Renal cortex interstitium (tissue), 15 donors: ENCODE data around the gene EPB42. TPM values are rescaled to one million over a fixed set of nuclear protein-coding genes. Genes with fewer than 3 reads are reported as not detected.
A peak's percentile ranks its signal among the peaks of the same experiment; 100 is the strongest.

Experiments
- DNase-seq, 11 donors: peaks; one replicate each; pipeline ENCODE4 v3.0.0-alpha.2; 2013; ENCODE audit warnings: low read depth in 9 of 11, low spot score in 4 of 11; ENCODE audit errors: extremely low read depth in 1 of 11
- long read RNA-seq, 16 experiments: transcript quantifications; one replicate each; lab custom pipeline, GENCODE V29; 2026
- polyA plus RNA-seq, 3 donors: library from polyadenylated mRNA; unstranded; fragments of 120-200 nt; gene quantifications; one replicate each; pipeline ENCODE4 v1.2.1, GENCODE V29; 2013; ENCODE audit not compliant: insufficient read length in 3 of 3

Gene EPB42
- polyA plus RNA-seq, result 1 to 10 TPM; 1.1 to 2.6 (median 1.2) TPM
- long read RNA-seq, donor 1, result 0 reads
- long read RNA-seq, donor 2, result 0 reads
- long read RNA-seq, donor 3, partial matches to known transcripts, result 0 of 1 reads
- long read RNA-seq, donor 3, other reads (novel, unspliced or antisense), result 0 of 1 reads
- long read RNA-seq, donor 4, result 0 reads
- long read RNA-seq, donor 5, result 0 reads
- long read RNA-seq, donor 6, result 0 reads
- long read RNA-seq, donor 7, partial matches to known transcripts, result 0 of 1 reads
- long read RNA-seq, donor 7, other reads (novel, unspliced or antisense), result 0 of 1 reads
- long read RNA-seq, donor 8, result 0 reads
- long read RNA-seq, donor 9, partial matches to known transcripts, result 0 of 1 reads
- long read RNA-seq, donor 9, other reads (novel, unspliced or antisense), result 0 of 1 reads
- long read RNA-seq, donor 10, result 0 reads
- long read RNA-seq, donor 11, partial matches to known transcripts, result 0 of 1 reads
- long read RNA-seq, donor 11, other reads (novel, unspliced or antisense), result 0 of 1 reads
- long read RNA-seq, donor 12, result 0 reads
- long read RNA-seq, donor 13, result 0 reads
- long read RNA-seq, donor 14, result 0 reads
- long read RNA-seq, donor 15, result 0 reads
- long read RNA-seq, donor 16, result 0 reads

DNA sequence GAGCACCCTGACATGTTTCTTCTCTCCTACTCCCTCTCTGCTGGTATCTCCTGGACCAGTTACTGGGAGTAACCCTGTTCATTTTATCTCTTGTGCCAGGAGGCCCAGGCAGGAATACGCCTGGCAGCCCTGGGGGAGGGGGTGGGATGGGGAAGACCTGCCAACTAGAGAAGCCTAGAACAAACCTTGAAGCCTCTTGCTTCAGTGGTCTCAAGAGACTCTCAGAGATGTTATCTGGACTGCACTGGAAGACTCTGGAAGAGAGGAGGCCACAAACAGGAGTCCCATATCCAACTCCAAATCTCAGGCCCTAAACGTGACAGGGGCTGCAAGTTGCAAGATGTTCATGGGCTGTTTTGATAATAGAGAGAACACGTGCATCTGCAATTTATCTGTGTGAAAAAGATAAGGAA is at the start of gene EPB42:
Gene EPB42 (minus strand): TSS at position 28 of the 413 bp plus-strand sequence. CDS start 193 bp downstream, outside the sequence.
- no peak for DNase-seq

DNA sequence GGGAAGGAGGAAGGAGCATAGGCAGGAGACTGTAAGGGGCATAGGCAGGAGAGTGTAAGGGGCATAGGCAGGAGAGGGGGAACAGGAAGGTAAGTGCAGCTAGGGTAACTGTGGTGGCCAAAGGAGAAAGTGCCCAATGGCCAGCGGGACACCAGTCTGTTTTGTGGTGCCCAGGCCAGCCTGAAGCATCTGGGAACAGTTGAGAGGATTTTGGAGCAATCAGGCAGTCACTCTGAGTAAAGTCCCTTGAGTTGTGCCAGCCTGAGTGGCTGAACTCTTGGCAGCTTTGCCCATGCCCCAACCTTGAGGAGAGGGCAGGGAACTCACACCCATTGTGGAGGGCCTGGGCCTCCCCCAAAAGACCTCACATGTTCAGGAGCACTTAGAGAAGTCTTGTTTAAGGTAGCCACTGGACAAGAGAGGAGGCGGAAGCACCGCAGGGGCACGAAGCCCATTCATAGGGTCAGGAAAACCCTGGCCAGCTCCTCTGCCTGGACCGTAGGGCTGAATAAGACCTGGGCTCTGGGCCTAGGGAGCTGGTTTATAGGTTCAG is 49.4 kb upstream of the EPB42 start:
- DNase-seq, result no peak

DNA sequence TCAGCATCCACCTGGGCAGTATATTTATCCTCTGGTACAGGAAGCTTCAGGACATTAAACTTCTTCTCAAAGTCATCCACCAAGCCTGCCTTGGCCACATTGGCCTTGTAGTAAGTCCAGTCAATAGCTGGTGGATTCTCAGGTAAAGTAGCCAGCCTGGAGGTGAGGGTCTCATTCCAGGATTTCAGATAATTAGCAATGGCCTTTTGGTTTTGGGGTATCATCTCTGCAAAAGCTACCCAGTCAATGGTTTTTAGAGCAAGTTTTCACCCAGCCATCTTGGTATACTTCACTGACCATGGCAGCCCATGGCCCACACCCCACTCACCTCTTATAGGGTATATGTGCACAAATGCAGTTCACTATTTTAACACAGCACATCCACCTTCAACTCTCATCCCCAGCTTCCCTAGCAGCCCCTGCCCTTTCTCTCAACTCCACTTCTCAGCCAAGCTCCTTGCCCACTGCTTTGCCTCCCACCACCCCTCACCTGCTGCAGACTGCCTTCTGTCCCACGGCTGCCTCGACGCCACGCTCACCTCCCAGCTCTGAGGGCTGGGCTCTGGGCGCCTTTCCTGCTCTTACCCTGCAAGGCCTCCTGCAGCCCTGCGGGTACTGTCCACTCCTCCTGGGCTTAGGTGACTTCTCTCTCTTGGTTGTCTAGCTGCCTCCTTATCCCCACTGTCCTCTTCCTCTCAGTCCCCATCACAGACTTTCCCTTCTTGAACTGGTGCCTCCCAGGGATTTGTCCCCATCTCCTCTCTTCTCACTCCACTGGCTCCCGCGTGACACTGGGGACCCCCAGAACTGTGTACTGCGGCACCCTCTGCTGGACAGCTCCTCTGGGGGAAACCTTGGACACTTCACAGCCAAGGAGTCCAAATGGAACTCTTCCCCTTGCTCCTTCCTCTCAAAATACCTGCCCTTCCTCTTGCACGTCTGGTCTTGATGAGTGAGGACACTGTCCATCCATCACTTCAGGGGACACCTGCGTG is 47.6 kb upstream of the EPB42 start:
- DNase-seq, result no peak

DNA sequence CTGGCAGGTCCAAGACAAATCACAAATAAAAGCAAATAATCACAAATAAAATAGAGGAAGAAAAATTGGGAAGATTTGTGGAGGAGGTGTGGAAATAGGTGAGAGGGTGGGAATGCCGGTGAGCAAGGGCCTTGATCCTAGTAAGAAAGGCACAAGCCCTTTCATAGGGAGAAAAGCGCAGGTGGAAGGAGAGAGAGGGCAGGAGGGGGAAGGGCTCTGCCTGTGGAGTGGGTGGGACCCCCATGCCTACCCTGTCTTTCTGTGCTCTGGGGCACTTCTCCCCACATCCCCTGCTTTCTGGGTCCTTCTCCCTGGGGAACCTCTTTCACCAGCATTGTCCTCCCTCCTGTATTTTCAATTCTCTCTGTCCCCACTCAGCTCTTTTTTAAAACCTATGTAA is 46.6 kb upstream of the EPB42 start:
- DNase-seq, result no peak

GRCh38 chr15:43266834-43267233 is 46.0 kb upstream of the EPB42 start, which contains the start of gene TGM5:
Gene TGM5 (minus strand): TSS chr15:43266928. CDS start chr15:43266849, 79 bp downstream.
- no peak for DNase-seq

DNA sequence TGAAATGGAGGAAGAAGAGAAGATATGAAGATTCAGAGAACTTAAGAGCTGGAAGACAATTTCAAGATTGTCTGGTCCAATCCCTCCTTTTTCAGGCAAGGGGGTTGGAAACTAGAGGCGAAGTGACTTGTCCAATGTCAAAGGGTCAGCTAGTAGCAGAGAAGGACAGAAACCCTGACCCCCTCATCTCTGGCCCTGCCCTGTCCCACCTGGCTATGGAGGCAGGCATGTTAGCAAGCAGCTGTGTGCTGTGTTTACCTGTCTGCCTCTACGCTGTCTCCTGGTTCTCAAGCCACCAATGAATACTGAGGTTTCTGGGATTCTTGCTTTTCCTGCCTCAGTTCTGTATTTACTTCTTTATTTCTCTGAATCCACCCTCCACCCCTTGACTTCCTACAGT is 45.6 kb upstream of the EPB42 start:
- DNase-seq, result no peak

DNA sequence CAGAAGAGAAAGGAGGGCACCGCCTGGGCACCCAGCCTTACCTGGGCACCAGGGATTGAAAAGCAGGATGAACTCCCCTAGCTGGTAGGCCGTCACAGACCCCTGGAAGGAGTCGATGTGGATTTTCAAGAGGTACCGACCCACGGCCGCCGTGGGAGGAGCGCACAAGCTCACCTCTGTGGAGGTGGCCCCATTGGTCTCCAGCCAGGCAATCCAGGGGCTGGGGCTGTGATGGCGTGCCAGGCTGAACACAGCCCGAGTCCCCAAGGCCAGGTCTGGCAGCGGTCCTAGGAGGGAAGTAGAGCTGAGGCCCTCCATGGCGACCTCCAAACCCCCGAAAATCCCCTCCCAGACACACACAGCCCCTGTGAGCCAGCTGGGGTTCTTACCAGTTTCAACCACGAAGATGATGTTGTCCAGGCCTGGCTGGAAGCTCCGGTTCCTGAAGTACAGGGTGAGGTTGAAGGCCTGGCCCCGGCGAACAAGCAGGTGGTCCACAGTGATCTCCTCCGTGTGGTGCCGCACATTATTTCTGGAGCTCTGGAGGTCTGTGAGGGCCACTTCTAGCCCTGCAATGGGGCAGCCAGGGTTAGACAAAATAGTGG is 39.3 kb upstream of the EPB42 start:
- no peak for DNase-seq

DNA sequence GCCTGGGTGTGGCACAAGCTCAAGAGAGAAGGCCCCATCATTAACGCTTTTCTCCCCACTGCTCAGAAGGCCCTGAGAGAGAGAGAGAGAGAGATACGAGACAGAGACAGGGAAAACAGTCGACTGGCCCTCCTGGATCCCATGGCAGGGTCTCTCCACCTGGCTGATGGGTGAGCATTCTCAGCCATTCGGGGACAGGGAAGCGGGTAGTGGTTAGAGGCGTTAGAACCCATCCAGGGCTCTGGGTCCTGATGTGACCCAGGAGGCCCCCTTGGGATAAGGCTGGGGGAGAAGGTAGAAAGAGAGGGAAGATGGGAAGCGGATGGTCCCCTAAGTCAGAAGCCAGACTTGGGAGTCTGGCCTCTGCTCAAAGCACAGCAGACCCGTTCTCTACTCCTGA is 38.0 kb upstream of the EPB42 start:
- no peak for DNase-seq

DNA sequence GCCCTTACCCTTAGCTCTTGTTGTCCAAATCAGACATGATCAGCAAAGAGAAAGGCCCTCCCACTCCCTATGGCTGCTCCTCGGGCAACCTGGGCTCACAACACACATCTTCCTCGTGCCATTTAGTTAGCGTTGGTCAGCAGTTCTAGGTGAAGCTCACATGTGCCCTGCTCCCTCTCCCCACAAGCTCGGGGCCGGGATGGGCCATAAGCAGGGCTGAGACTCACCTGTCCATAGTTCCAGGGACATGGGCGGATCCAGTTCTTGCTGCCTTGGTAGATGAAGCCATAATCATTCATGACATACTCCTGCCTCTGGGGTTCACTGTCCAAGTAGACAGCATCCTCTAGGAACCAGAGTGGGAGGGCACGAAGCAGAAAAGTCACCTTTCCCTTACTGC is 35.5 kb upstream of the EPB42 start:
- no peak for DNase-seq

DNA sequence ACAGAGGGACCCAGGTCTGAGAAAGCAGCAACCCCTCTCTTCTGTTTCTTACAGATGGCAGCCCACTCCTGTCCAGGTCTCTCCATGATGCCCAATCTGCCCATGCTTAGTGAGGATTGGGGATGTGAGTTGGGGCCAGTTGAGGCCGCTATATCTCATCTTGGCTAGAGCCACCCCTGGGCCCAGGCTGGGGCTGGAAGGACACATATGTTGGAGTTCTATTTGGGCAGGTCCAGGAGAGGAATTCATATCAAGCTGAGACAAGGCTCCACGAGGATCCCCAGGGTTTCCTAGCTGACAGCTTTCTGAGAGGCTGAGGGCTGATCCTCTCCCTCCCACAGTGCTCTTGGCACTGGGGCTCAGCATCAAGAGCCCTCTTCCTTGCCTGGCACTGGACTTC is 34.6 kb upstream of the EPB42 start:
- DNase-seq, result no peak

- DNase-seq, result peak in 1 of 11 donors; percentile 4
Observed at GRCh38 chr15:43253431-43254403, 32.9 kb upstream of the EPB42 start.

DNA sequence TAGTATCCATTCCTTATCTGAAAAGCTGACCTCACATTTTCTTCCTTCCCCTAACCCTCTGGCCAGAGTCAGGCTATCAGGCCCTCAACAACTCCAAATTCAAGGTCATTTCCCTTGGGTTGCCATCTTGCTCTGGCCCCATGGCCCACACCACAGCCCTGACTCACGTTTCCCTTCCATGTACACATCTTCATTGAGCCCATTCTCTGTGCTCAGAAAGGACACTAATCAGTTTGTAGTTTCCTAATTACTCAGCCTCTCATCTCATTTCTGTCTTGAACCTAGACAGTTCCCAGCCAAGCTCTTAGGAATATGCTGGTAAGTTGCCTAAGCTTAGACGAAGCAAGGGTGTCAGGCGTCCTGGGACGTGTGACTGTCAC is 31.0 kb upstream of the EPB42 start:
- no peak for DNase-seq

- no peak for DNase-seq
Observed at GRCh38 chr15:43251185-43251870, 30.5 kb upstream of the EPB42 start.

GRCh38 chr15:43250785-43251184 is 30.0 kb upstream of the EPB42 start:
- no peak for DNase-seq

- no peak for DNase-seq
Observed at GRCh38 chr15:43249699-43250203, 28.9 kb upstream of the EPB42 start.

DNA sequence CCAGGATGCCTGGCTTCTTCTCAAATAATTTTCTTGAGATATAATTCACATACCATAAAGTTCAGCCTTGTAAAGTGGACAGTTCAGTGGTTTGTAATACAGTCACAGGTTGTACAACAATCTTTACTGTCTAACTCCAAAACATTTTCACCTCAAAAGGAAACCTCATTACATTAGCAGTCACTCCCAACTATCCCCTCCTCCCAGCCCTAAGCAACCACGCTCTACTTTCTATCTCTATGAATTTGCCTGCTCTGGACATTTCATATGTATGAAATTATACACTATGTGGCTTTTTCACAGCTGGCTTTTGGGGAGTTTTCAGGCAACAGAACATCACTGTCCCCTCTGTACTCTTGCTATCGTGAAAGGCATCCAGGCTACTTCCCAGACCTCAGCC is 28.4 kb upstream of the EPB42 start:
- DNase-seq, result no peak

GRCh38 chr15:43246261-43246774 is 25.5 kb upstream of the EPB42 start:
- DNase-seq, result no peak
